GM10266 (cell line): ENCODE measurements around the gene POGK.

Experiments used
- DNase-seq: peaks from one replicate; pipeline ENCODE4 v3.0.0; 2012; ENCODE audit errors: extremely low spot score
- TF ChIP-seq, protein P1 (sequence below): IDR thresholded peaks from 2 replicates; pipeline ENCODE4 v1.5.1; 2012; ENCODE audit warnings: mild to moderate bottlenecking, low read depth; ENCODE audit not compliant: control insufficient read depth, insufficient read depth; ENCODE audit errors: missing control alignments

POGK gene

DNA sequence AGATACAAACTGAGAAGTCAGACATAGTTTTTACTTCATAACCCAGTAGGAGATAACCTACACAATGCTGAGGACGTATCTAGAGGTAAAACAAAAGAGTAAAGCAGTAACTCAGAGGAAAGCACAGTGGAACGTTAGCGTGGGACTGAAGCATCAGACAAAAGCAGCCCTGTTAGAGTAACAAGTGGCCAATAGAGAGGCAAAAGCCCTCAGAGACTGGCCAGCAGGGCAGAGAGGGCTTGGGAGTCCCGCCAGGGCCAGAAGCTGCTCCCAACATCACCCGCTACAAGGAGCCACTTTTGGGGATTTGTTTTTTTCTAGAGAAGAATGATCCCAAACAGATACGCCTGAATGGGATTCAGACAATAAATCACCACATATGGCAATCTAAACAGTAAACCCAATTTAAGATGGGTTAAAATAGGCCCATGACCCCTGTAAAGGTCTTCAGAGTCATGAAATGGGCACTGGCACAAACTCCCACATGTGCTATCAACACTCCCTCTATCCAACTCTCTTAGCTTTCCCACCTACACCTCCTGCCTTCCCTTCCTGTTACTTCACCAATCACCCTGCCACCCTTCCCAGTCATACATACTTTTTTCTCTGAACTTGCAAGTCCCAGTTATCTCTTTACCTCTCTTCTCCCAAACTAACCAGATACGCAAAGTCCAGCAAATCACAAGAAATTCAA lies 19.6 kb downstream of the POGK start:
- DNase-seq = no peak

DNA sequence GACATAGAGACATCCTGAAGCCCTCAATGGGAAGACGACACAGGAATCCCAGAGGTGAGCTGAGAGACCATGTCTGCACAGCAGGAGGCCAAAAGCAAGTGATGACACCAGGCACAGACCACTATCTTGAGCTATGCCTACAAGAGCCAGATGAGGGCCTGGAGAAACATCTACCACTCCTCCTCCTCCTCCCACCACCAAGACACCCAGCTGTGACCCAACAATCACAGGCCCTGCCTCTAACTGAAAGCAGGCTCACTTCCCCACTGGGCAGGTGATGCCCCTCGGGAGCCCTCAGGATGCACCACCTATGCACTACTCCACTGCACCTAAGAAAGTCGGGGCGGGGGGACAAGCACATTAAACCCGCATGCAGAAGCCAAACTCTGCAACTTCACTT lies 20.3 kb downstream of the POGK start:
- TF ChIP-seq, protein P1, sequence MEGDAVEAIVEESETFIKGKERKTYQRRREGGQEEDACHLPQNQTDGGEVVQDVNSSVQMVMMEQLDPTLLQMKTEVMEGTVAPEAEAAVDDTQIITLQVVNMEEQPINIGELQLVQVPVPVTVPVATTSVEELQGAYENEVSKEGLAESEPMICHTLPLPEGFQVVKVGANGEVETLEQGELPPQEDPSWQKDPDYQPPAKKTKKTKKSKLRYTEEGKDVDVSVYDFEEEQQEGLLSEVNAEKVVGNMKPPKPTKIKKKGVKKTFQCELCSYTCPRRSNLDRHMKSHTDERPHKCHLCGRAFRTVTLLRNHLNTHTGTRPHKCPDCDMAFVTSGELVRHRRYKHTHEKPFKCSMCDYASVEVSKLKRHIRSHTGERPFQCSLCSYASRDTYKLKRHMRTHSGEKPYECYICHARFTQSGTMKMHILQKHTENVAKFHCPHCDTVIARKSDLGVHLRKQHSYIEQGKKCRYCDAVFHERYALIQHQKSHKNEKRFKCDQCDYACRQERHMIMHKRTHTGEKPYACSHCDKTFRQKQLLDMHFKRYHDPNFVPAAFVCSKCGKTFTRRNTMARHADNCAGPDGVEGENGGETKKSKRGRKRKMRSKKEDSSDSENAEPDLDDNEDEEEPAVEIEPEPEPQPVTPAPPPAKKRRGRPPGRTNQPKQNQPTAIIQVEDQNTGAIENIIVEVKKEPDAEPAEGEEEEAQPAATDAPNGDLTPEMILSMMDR = no peak
- no peak for DNase-seq

More for the DNA sequence above, 19.6 kb downstream of the POGK start:
- TF ChIP-seq, protein P1 = no peak

DNA sequence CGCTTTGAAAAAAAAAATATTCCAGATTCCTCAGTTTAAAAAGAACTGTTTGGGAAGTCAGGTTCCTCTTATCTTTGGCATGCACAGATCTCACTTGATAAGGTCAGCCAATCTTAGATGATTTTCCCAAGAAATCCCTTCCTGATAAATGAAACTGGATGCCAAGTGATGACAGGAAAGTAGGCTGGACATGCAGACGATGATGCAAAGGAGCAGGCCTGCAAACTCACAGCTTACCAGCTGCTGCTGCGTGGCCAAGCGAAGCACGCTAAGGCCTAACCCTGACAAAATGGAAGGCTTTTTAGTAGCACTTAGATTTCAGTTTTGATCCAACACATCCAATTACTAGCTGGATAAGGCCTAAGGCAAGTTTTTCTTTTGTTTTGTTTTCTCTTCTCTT lies 26.7 kb downstream of the POGK start:
- TF ChIP-seq, protein P1 = no peak
- no peak for DNase-seq

DNA sequence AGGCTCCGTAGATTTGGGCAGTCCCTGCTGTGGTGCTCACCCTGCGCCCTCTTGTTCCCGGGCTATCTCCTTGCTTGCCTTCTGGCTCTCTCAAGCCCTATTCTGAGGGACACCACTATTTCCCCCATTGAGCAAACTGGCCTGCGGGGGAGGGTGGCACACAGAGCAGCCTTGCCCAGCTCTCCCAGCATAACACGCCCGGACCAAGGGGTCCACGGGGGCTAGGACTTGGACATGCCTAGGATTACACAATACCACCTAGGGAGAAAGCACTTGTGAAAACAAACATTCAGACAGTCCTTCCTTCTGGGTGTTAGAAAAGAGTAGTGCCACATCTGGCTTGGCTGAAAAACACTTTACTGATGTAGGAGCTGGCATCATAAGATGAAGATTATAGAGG lies 29.4 kb downstream of the POGK start:
- no peak for DNase-seq
- TF ChIP-seq, protein P1 = no peak

DNA sequence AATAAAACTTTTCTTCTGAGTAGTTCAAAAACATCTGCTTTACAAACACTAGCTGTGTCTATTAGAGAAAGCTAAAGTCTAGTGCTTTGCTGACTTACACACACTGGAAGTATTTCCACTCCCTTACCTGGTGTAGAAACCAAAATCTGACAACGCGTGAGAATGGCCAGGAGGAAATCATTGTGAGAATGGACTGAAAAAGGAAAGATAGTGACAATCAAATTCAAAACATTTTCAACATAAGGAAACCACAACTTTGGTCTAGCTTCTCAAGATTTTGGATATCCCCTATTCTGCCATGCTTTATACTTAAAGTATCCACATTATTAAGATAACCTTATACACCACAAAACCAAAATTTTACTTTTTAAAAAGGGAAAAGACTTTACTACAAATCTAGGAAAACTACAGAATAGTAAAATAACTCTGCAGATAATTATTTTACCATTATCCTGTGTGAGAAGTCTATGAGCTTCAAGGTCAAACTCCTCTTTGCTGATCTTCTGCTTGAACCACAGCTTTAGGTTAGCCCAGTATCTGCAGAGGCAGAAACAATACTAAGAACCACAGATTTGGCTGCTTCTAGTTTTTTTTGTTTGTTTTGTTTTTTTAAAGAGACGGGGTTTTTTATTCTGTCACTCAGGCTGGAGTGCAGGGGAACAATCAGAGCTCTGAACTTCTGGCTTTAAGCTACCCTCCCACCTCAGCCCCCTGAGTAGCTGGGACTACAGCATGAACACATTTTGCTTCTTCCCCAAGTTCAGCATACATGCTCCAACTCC lies 30.2 kb downstream of the POGK start:
- DNase-seq = no peak
- TF ChIP-seq, protein P1 = no peak

DNA sequence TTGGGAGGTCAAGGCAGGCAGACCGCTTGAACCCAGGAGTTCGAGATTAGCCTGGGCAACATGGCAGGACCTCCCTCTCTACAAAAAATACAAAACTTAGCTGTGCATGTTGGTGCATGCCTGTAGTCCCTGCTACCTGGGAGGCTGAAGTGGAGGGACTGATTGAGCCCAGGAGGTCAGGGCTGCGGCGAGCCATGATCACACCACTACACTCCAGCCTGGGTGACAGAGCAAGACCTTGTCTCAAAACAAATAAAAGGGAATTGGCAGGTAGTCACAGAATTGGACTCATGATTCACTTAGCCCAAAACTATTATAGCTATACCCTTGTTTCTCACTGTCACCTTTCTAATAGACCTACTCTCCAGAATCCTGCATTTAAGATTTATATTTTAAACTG lies 31.3 kb downstream of the POGK start:
- TF ChIP-seq, protein P1 = no peak
- no peak for DNase-seq

DNA sequence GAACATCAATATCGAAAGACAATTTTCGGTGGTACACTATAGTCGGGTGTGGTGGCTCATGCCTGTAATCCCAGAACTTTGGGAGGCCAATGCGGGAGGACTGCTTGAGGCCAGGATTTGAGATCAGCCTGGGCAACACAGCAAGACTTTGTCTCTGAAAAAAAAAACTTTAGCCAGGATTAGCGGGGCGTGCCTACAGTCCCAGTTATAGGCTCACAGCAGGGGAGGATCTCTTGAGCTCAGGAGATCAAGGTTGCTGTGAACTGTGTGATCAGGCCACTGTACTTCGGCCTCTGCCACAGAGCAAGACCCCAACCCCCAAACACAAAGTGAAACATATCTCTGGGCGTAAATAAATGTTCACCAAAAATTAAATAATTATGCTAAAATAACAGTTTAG lies 35.2 kb downstream of the POGK start:
- DNase-seq = no peak
- TF ChIP-seq, protein P1 = no peak
